ENCODE results near the gene DBH.

DBH gene

DNA sequence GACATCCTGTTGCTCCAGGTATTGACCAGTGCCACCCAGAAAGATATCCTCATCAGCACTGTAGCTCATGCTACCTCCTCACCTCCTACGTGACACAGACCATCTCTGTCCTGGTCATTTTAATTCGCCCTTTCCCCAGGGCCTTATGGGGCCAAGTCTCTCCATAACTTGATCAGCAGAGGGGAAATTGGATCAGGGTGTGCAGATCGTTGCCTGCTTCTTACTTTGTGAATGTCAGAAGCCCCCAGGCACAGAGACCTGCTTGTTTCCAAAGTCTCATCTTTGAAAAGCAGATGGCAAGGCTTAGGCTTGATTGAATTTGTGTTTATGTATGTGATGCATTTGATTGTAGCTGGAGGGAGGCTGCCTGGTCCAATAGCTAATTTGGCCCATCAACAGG is 8.8 kb upstream of the DBH start:
- no peak overlapping the region for H3K4me3 ChIP-seq (ENCODE audit: low read depth, low read length)
- TF ChIP-seq, protein P1, sequence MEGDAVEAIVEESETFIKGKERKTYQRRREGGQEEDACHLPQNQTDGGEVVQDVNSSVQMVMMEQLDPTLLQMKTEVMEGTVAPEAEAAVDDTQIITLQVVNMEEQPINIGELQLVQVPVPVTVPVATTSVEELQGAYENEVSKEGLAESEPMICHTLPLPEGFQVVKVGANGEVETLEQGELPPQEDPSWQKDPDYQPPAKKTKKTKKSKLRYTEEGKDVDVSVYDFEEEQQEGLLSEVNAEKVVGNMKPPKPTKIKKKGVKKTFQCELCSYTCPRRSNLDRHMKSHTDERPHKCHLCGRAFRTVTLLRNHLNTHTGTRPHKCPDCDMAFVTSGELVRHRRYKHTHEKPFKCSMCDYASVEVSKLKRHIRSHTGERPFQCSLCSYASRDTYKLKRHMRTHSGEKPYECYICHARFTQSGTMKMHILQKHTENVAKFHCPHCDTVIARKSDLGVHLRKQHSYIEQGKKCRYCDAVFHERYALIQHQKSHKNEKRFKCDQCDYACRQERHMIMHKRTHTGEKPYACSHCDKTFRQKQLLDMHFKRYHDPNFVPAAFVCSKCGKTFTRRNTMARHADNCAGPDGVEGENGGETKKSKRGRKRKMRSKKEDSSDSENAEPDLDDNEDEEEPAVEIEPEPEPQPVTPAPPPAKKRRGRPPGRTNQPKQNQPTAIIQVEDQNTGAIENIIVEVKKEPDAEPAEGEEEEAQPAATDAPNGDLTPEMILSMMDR (IDR thresholded peaks at IDR 0.05; ENCODE audit: low read depth, low read length): no peak

DNA sequence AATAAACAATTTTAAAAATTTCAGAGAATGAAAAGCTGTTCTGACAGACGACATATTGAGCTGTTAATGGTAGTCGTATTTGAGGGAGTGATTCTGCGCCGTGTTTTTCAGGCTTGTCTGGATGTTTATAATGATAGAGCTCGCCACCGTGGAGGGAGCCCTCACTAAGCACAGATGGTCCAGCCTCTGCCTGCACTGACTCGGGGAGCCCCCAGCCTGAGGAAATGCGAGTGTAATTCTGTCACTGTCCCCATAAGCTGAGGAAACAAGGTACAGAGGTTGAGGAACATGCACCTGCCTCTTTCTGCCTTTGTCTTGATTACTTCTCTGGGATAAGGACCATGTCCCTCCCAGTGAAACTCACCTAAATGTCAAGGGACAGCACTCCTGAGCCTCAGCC is 7.4 kb upstream of the DBH start:
- TF ChIP-seq, protein P1 (IDR thresholded peaks at IDR 0.05; ENCODE audit: low read depth, low read length): no peak

DNA sequence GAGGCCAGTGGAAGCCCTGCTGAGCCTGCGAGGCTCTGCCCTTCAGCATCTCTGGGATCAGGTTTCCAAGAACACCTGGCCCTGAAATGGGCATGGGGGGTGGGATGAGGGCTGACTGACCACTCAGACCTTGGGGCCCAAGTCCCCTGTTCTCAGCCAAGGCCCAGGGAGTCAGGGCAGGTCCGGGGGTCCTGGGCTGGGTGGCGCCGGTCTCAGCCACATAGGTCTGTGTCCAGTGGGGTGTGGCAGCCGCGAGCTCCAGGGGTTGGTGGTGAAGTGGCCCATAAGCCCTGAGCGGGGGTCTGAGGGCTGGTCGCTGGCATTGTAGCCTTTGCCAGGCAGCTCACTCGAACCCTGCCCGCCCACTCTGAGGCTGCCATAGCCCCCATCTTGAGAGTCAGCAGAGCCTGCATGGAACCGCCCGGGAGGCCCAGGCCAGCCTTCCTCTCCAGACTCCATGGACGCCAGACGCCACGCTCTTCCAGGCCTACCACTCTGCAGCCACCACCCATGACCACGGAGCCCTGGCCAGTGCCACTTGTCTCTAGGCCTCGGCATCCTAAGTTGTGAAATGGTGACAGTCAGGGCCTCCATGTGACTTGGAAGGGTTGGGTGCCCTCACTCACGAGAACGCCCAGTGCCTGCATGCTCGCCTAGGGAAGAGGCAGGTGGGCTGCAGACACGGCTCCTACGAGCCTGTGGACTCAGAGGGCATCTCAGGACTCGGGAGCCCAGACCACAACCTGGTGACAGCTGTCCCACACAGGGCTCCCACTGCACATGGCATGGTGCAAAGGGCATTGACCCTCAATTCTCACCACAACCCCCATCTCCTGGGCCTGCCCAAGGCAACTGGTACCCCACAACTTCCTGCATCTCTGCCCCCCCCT is 6.7 kb upstream of the DBH start:
- H3K4me3 ChIP-seq (ENCODE audit: low read depth, low read length): no peak overlapping the region
- TF ChIP-seq, protein P1 (IDR thresholded peaks at IDR 0.05; ENCODE audit: low read depth, low read length): no peak

More for the DNA sequence above, 7.4 kb upstream of the DBH start:
- H3K4me3 ChIP-seq (ENCODE audit: low read depth, low read length): no peak overlapping the region

DNA sequence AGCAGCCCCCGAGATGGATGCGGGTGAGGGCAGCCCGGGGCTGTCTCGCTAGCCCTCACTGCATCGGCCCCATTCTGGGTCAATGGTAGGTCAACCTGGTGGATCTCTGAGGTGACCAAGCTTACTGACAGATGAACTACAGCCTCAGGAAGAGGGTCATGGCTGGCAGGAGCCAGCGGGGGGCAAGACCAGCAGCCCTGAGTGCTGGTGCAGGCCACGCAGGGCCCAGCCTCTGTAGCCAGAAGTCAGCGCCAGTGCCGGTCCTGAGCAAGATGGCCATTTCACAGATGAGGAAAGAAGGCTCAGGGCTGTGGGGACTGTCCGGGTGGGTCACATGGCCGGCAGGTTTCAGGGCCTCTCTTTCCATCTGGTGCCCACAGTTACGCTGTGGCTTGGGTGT is 5.1 kb upstream of the DBH start:
- TF ChIP-seq, protein P1 (IDR thresholded peaks at IDR 0.05; ENCODE audit: low read depth, low read length): no peak

DNA sequence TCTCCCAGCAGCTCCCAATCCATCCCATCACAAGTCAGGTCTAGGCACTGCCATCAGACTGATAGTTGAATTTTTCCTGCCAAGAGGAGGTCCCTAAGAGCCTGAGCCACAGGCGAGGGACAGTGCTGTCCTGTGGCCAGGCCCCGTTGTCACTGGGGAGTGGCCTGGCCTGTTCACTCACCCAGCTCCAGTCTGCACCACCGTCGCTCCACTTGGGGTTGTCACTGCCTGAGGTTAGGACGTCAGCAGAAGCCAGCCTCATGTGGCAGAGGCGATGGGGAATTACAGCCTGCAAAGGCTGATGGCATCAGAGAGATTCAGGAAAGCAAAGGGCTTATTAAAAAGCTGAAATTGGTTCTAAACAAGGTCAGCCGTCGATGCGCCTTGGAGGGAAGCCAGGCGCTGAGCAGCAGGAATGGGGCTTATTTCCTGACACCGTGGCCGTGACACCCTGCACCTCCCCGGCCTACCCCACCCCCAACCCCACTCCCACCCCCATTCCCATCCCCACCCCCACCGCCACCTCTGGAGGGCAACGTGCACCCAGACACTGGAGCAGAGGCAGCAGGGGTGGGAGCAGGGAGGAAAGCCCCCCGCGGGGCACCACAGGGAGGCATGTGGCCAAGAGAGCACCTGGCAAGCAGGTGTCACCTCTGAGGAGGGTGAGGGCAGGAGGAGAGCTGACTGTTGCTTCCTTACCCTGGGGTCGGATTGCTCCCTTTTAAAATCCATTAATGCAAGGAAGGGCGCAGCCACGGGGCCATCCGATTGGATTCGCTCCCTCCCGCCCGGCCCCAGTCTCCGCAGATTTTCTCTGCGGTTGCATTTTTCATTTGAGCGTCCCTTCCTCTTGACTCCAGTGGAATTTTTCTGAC is 3.1 kb upstream of the DBH start:
- TF ChIP-seq, protein P1 (IDR thresholded peaks at IDR 0.05; ENCODE audit: low read depth, low read length): no peak
- H3K4me3 ChIP-seq (ENCODE audit: low read depth, low read length): no peak overlapping the region

More for the DNA sequence above, 5.1 kb upstream of the DBH start:
- H3K4me3 ChIP-seq (ENCODE audit: low read depth, low read length): no peak overlapping the region

DNA sequence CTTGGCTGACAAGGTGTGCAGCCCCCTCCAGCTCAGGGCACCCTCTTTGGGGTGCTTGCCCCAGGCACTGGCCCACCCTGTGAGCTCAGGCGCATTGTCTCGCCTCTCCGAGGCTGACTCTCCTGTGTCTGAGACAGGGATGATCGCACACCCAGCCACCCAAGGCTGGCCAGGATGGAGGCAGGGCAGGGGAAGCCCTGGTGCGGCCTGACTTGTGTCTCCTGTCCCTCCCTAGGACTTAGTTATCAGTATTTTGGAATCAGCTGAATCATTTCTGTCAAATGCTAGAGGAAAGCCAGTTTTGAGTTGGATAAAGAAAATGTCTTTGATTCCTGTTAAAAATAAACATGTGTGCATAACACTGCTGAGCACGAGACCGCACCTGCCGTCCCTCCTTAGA is 2.5 kb upstream of the DBH start:
- TF ChIP-seq, protein P1 (IDR thresholded peaks at IDR 0.05; ENCODE audit: low read depth, low read length): no peak

More for the DNA sequence above, 2.5 kb upstream of the DBH start:
- no peak overlapping the region for H3K4me3 ChIP-seq (ENCODE audit: low read depth, low read length)

Data from WI38 (cell line).